Adrenal gland (tissue), 19 donors: Measurements from ENCODE around the gene GNPDA2. TPM values are rescaled to one million over a fixed set of nuclear protein-coding genes. Genes with fewer than 3 reads are reported as not detected.

ENCODE experiments used
- DNase-seq, 7 donors: peaks; one replicate each; pipeline ENCODE4 v3.0.0-alpha.2; 2019 to 2020
- H3K27ac ChIP-seq, 5 donors: fragments of 200-600 bp; sonication (generic) in 4 of 5; 1 replicate in 3 of 5; 2 replicates in 2 of 5; pipeline versions ENCODE4 v1.5.1 to v1.8.0; 2016 to 2020; ENCODE audit warnings: mild to moderate bottlenecking in 1 of 5
- H3K27me3 ChIP-seq: fragments of 200-600 bp; 2 replicates; pipeline ENCODE4 v1.8.0; 2021
- H3K36me3 ChIP-seq, 2 donors: fragments of 200-600 bp; replicated peaks in 1 of 2; 1 replicate in 1 of 2; 2 replicates in 1 of 2; pipeline versions ENCODE4 v1.5.1 to v1.8.0; 2018 to 2022
- H3K4me1 ChIP-seq, 2 donors: fragments of 200-600 bp; replicated peaks in 1 of 2; 1 replicate in 1 of 2; 2 replicates in 1 of 2; pipeline versions ENCODE4 v1.5.1 to v1.8.0; 2018 to 2021
- H3K4me3 ChIP-seq, 4 donors: fragments of 200-600 bp; sonication (generic) in 3 of 4; one replicate each; pipeline ENCODE4 v1.5.1; 2016 to 2018
- H3K9me3 ChIP-seq, 3 donors: fragments of 200-600 bp; sonication (generic) in 1 of 3; replicated peaks in 1 of 3; 1 replicate in 2 of 3; 2 replicates in 1 of 3; pipeline versions ENCODE4 v1.5.1 to v1.8.0; 2016 to 2021
- CTCF ChIP-seq, 6 experiments: fragments of 450-650 bp in 4 of 6; fragments of 200-600 bp in 2 of 6; sonication (generic) in 1 of 6; IDR thresholded peaks; 1 replicate in 5 of 6; 2 replicates in 1 of 6; pipeline versions ENCODE4 v1.5.1 to v1.8.0; 2016 to 2021; ENCODE audit warnings: antibody characterized with exemption in 6 of 6, mild to moderate bottlenecking in 2 of 6, moderate library complexity in 1 of 6
- POLR2A ChIP-seq, 2 donors: fragments of 450-650 bp; IDR thresholded peaks; one replicate each; pipeline ENCODE4 v1.6.1; 2017; ENCODE audit warnings: antibody characterized with exemption in 2 of 2, mild to moderate bottlenecking in 2 of 2, moderate library complexity in 1 of 2
- WGBS, 4 donors: extraction: QIAGEN DNeasy Blood & Tissue Kit in 2 of 4; methylation state at CpG; one replicate each; pipeline versions ENCODE4 v1.1.5 to v1.1.7; 2013 to 2017; 5-methylcytosine and 5-hydroxymethylcytosine counted together
- intact Hi-C, 2 donors: fragments of 100-400 bp; cut with DNase I; formaldehyde crosslinking; loops; one replicate each; pipeline versions ENCODE4 v1.14.1 to v1.15.0; 2022 to 2023
- long read RNA-seq, 10 donors: library from polyadenylated mRNA in 3 of 10; unstranded in 2 of 10; stranded (forward) in 1 of 10; transcript quantifications; one replicate each; pipeline ENCODE4 v2.0.0 and lab custom pipeline, GENCODE V29; 2021 to 2026
- polyA plus RNA-seq, 3 donors: library from polyadenylated mRNA; stranded (reverse); fragments of 200-250 nt in 2 of 3; fragments of 350-450 nt in 1 of 3; fragmentation: Illumina TruSeq in 1 of 3; extraction: RNeasy Lipid Tissue Mini Kit (QIAGEN cat#74804) in 1 of 3; gene quantifications; one replicate each; pipeline ENCODE4 v1.2.3, GENCODE V29; 2013 to 2014
- total RNA-seq, 9 donors: library from RNA; depleted of rRNA in 4 of 9; stranded (reverse); fragments of >200 nt in 4 of 9; fragments of 120-200 nt in 1 of 9; fragmentation: NEBNext Ultra II Directional in 1 of 9; extraction: Animal tissue kit (Norgen Biotek cat#: 25700) in 1 of 9; gene quantifications; one replicate each; pipeline versions ENCODE4 v1.1.0 to v1.2.4, GENCODE V29; 2013 to 2023
- donor health status: healthy with polysubstance abuse.
- donor health status: Bipolar disorder and iron deficiency.
- donor health status: DM: yes; HTN: yes; CAD: no.
- donor health status: DM: no; HTN: no; CAD: no.
- donor health status: DM: no; HTN: no; CAD: no.
- donor health status: DM: yes; HTN: yes; CAD: no.

GNPDA2 gene
- total RNA-seq (10 to 100 TPM in 8 of 9 donors, 1 to 10 TPM in 1; 9.3 to 28.7 (median 14.8) TPM), polyA plus RNA-seq (10 to 100 TPM in 2 of 3 donors, 1 to 10 TPM in 1; 10.0 to 31.1 (median 12.7) TPM)
- long read RNA-seq, donor 1, transcript GNPDA2-201 (7 exons, 1,930 nt) = major isoform, 5 of 19 reads
- long read RNA-seq, donor 1, partial matches to known transcripts = 13 of 19 reads
- long read RNA-seq, donor 1, other reads (novel, unspliced or antisense) = 0 of 19 reads
- long read RNA-seq, donor 2, transcript GNPDA2-201 (7 exons, 1,930 nt) = major isoform, 6 of 12 reads
- long read RNA-seq, donor 2, partial matches to known transcripts = 5 of 12 reads
- long read RNA-seq, donor 2, other reads (novel, unspliced or antisense) = 0 of 12 reads
- long read RNA-seq, donor 3, full-length matches to known transcripts = 12 of 12 reads
- long read RNA-seq, donor 3, partial matches to known transcripts = 0 of 12 reads
- long read RNA-seq, donor 3, other reads (novel, unspliced or antisense) = 0 of 12 reads
- long read RNA-seq, donor 4, full-length matches to known transcripts = 9 of 14 reads
- long read RNA-seq, donor 4, partial matches to known transcripts = 4 of 14 reads
- long read RNA-seq, donor 4, other reads (novel, unspliced or antisense) = 1 of 14 reads
- long read RNA-seq, donor 5, transcript GNPDA2-201 (7 exons, 1,930 nt) = major isoform, 22 of 25 reads
- long read RNA-seq, donor 5, partial matches to known transcripts = 1 of 25 reads
- long read RNA-seq, donor 5, other reads (novel, unspliced or antisense) = 1 of 25 reads
- long read RNA-seq, donor 6, transcript GNPDA2-201 (7 exons, 1,930 nt) = major isoform, 11 of 11 reads
- long read RNA-seq, donor 6, partial matches to known transcripts = 0 of 11 reads
- long read RNA-seq, donor 6, other reads (novel, unspliced or antisense) = 0 of 11 reads
- long read RNA-seq, donor 7, full-length matches to known transcripts = 4 of 4 reads
- long read RNA-seq, donor 7, partial matches to known transcripts = 0 of 4 reads
- long read RNA-seq, donor 7, other reads (novel, unspliced or antisense) = 0 of 4 reads
- long read RNA-seq, donor 8, full-length matches to known transcripts = 9 of 16 reads
- long read RNA-seq, donor 8, partial matches to known transcripts = 7 of 16 reads
- long read RNA-seq, donor 8, other reads (novel, unspliced or antisense) = 0 of 16 reads
- long read RNA-seq, donor 9, full-length matches to known transcripts = 13 of 13 reads
- long read RNA-seq, donor 9, partial matches to known transcripts = 0 of 13 reads
- long read RNA-seq, donor 9, other reads (novel, unspliced or antisense) = 0 of 13 reads
- long read RNA-seq, donor 10, partial matches to known transcripts = 0 of 2 reads
- long read RNA-seq, donor 10, other reads (novel, unspliced or antisense) = 0 of 2 reads

- H3K36me3 ChIP-seq = no peaks in the 10 kb centered on the region
- no peaks in the 10 kb centered on the region for H3K27me3 ChIP-seq
- peak within 1 kb of the TSS; percentile 62 to 92 (median 84) for H3K4me3 ChIP-seq
- peak; percentile 90 to 97 (median 93) for DNase-seq
- 0 to 1% (median 1%) methylated on average over 24 to 65 of the region's 65 CpGs for WGBS, 4 donors
- H3K27ac ChIP-seq = peak within 1 kb of the TSS in 4 of 5 donors; percentile 39 to 93 (median 82)
- H3K4me1 ChIP-seq = peaks cover 7 to 25% of the 10 kb centered on the region in 2 donors
- intact Hi-C loops = no loop called here
- H3K9me3 ChIP-seq = no peaks in the 10 kb centered on the region
- TF ChIP-seq POLR2A (IDR thresholded peaks at IDR 0.05) (peak in 1 of 2 donors; percentile 75), CTCF (IDR thresholded peaks at IDR 0.05) (no peak)
These were observed at the start of gene GNPDA2 for GRCh38 chr4:44726038-44726871. Gene GNPDA2 (minus strand): TSS chr4:44726556. CDS start chr4:44722207, 4,349 bp downstream.

DNA sequence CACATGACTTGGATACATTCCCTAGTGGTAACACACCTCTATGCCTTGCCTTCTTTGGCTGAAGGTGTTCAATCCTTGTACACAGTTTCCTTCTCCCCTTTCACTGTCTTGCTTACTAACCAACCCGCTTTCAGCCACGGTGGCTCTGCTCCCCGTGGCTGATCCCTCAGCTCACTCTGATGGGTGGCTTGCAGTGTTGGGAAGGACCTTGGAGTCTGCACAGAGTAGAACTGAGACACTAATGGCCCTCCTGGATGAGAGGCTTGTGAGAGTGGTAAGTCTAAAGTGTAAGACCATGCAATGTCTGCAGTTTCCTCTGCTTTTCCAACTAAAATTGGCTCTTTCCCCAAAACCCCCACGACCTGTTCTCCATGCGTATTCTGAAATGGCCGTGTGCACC lies 46.0 kb upstream of the GNPDA2 start:
- Histone ChIP-seq H3K27ac (no peak overlapping the region), H3K9me3 (no peaks in the 10 kb centered on the region), H3K27me3 (no peaks in the 10 kb centered on the region), H3K36me3 (no peaks in the 10 kb centered on the region), H3K4me3 (no peak overlapping the region), H3K4me1 (no peaks in the 10 kb centered on the region)
- no peak for DNase-seq
- TF ChIP-seq CTCF (IDR thresholded peaks at IDR 0.05) = no peak
- no peak for TF ChIP-seq POLR2A (IDR thresholded peaks at IDR 0.05)
- intact Hi-C loops = no loop called here
- 79 to 93% (median 90%) methylated on average over 6 of the region's 6 CpGs for WGBS, 4 donors

- Histone ChIP-seq H3K36me3 (no peaks in the 10 kb centered on the region), H3K9me3 (no peaks in the 10 kb centered on the region), H3K27ac (no peak overlapping the region), H3K27me3 (no peaks in the 10 kb centered on the region), H3K4me3 (no peak overlapping the region), H3K4me1 (no peaks in the 10 kb centered on the region)
- DNase-seq = no peak
- intact Hi-C loops = no loop called here
- TF ChIP-seq POLR2A (IDR thresholded peaks at IDR 0.05) (no peak), CTCF (IDR thresholded peaks at IDR 0.05) (no peak)
- 62 to 92% (median 82%) methylated on average over 1 of the region's 1 CpG for WGBS, 4 donors
These were observed 45.4 kb upstream of the GNPDA2 start for GRCh38 chr4:44771789-44772188.
